ENCODE measurements around the gene MEG3.

Gene MEG3

DNA sequence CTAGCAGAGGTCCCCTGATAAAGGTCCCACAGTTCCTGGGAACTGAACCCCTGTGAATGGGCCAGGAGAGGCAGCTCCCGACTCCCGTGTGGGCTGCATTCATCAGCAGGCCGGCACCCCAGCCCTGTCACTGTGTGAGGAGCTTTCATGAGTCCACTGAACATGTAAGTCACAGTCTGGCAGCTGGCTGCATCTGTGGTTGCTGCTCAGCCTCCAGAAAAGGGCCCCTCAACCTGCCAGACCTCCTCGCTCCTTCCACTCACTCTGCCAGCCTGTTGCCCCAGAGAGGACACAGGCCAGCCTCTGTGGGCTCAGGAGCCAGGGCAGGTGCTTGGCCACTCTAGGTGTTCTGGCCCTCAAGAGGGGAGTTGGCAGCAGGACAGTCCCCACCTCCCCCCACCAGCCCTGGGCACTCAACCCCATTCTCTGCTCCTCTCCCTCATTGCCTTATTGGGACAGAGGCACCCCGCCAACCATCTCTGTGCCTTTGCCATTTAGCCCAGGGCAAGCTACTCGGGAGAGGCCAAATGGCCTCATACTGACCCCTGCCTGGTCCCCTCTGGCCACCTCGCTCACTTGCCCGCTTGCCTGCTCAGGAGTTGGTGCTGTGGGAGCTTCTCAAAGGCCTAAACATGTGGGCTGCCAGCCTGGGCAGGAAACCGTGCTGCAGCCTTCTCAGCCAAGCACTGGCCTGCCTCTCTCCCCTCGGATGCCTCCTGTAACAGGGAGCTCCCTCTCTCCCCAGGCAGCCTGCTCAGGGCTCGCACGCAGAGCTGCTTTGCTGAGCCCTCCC lies 75.7 kb downstream of the MEG3 start:
- Histone ChIP-seq H3K4me3 (ENCODE audit: low read length) (no peak overlapping the region), H3K9ac (ENCODE audit: low read length) (no peak overlapping the region), H3K36me3 (ENCODE audit: control insufficient read depth, insufficient read depth, low read length) (no peaks in the 10 kb centered on the region), H3K27ac (ENCODE audit: low read depth, low read length) (no peak overlapping the region), H3K4me1 (ENCODE audit: control insufficient read depth, insufficient read depth, low read length) (no peaks in the 10 kb centered on the region), H3K27me3 (ENCODE audit: control insufficient read depth, insufficient read depth, low read length) (no peaks in the 10 kb centered on the region)

DNA sequence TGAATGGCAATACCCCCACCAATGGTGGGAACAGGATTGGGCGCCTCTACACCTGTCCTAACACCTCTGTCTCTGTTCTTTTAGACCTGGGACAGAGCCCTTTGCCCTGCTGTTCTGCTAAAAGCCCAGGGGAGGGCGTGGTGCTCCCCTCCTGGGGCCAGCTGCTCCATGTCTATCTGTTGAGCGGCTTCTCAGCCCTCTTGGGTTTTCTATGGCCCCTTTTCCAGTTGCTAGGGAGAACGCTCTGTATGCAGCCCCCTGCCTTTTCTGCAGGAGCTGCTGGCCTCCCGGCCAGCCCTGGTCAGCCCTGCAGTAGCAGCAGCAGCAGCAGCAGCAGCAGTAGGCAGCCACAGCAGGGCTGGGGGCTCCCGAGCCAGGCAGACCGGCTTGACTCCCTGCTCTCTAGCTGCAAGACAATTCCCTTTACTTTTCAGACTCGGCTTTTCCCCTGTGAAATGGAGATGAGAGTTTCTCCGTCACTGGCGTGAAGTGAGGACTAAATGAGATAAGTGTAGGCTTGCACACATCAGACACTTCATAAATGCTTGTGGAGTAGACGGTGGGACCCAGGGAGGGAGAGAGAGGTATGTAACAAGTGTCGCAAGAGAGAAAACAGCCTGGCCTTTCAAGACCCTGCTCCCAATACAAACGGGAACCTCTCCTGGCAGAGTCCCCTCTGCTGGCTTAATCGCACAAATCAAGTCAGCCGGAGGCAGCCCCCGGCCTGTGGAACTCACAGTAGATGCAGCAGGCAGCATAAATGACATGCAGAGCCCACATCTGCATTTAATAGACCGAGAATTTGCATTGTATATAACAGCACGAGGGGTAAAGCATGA lies 76.6 kb downstream of the MEG3 start:
- Histone ChIP-seq H3K4me1 (ENCODE audit: control insufficient read depth, insufficient read depth, low read length) (no peaks in the 10 kb centered on the region), H3K27ac (ENCODE audit: low read depth, low read length) (no peak overlapping the region), H3K36me3 (ENCODE audit: control insufficient read depth, insufficient read depth, low read length) (no peaks in the 10 kb centered on the region), H3K4me3 (ENCODE audit: low read length) (no peak overlapping the region), H3K27me3 (ENCODE audit: control insufficient read depth, insufficient read depth, low read length) (peaks cover 4% of the 10 kb centered on the region), H3K9ac (ENCODE audit: low read length) (no peak overlapping the region)

GRCh38 chr14:100903134-100903468 lies 77.2 kb downstream of the MEG3 start:
- no peaks in the 10 kb centered on the region for H3K36me3 ChIP-seq (ENCODE audit: control insufficient read depth, insufficient read depth, low read length)
- H3K4me1 ChIP-seq (ENCODE audit: control insufficient read depth, insufficient read depth, low read length) = no peaks in the 10 kb centered on the region
- no peak overlapping the region for H3K9ac ChIP-seq (ENCODE audit: low read length)
- peaks cover 4% of the 10 kb centered on the region for H3K27me3 ChIP-seq (ENCODE audit: control insufficient read depth, insufficient read depth, low read length)
- H3K27ac ChIP-seq (ENCODE audit: low read depth, low read length) = no peak overlapping the region
- H3K4me3 ChIP-seq (ENCODE audit: low read length) = no peak overlapping the region

DNA sequence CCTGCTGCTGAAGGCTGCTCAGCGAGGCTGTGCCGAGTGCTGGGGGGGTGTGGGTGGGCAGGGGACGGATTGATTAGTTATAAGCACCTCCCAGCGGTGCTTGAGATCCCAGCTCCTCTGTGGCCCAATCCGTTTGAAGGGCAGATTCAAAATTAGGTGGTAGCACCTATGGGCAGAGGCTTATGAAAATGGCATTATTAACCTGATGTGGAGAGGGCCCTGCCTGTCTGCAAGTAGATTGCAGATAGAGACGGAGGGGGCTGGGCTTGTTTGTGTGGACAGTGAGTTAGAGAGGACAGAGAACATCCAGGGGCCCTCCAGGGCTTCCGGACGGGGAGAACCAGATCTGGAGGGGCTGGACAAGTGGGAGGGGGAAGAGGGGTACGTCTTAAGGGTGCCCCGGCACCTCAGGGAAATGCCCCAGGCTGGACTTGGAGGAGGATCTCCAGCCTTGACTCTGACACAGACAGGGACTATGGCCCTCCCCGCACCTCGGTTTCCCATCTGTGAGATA lies 77.8 kb downstream of the MEG3 start, which contains the start of gene RTL1:
Gene RTL1, minus strand, starts transcription at position 51 of the 514 bp plus-strand sequence. CDS start 18,934 bp downstream, outside the sequence.
- Histone ChIP-seq H3K4me1 (ENCODE audit: control insufficient read depth, insufficient read depth, low read length) (no peaks in the 10 kb centered on the region), H3K36me3 (ENCODE audit: control insufficient read depth, insufficient read depth, low read length) (no peaks in the 10 kb centered on the region), H3K9ac (ENCODE audit: low read length) (no peak within 1 kb of the TSS), H3K4me3 (ENCODE audit: low read length) (no peak within 1 kb of the TSS), H3K27me3 (ENCODE audit: control insufficient read depth, insufficient read depth, low read length) (peaks cover 4% of the 10 kb centered on the region), H3K27ac (ENCODE audit: low read depth, low read length) (no peak within 1 kb of the TSS)

- H3K9ac ChIP-seq (ENCODE audit: low read length) = no peak overlapping the region
- peaks cover 4% of the 10 kb centered on the region for H3K27me3 ChIP-seq (ENCODE audit: control insufficient read depth, insufficient read depth, low read length)
- H3K4me3 ChIP-seq (ENCODE audit: low read length) = no peak overlapping the region
- H3K4me1 ChIP-seq (ENCODE audit: control insufficient read depth, insufficient read depth, low read length) = no peaks in the 10 kb centered on the region
- H3K36me3 ChIP-seq (ENCODE audit: control insufficient read depth, insufficient read depth, low read length) = no peaks in the 10 kb centered on the region
- H3K27ac ChIP-seq (ENCODE audit: low read depth, low read length) = no peak overlapping the region
Measured at GRCh38 chr14:100904307-100905087, 78.6 kb downstream of the MEG3 start.

DNA sequence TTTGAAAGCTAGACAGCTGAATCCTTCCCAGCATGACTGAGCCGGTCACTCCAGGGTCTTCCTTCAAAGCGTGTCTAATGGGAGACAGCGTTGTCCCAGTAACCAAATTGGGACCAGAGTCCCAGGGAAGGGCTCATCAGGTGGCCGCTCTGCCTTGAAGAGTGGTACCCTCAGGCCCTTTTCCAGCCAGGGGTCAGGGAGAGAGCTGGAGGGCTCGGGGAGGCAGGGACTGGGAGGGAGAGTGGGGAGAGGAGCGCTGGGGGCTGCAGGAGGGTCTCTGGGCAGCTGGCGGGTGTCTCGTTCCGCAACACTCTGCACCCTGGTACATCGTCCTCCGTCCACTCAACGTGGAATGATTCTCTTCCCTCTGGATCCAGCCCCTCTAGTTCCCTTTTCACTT lies 79.2 kb downstream of the MEG3 start:
- Histone ChIP-seq H3K27me3 (ENCODE audit: control insufficient read depth, insufficient read depth, low read length) (peaks cover 4% of the 10 kb centered on the region), H3K4me1 (ENCODE audit: control insufficient read depth, insufficient read depth, low read length) (no peaks in the 10 kb centered on the region), H3K36me3 (ENCODE audit: control insufficient read depth, insufficient read depth, low read length) (no peaks in the 10 kb centered on the region), H3K4me3 (ENCODE audit: low read length) (no peak overlapping the region), H3K27ac (ENCODE audit: low read depth, low read length) (no peak overlapping the region), H3K9ac (ENCODE audit: low read length) (no peak overlapping the region)

DNA sequence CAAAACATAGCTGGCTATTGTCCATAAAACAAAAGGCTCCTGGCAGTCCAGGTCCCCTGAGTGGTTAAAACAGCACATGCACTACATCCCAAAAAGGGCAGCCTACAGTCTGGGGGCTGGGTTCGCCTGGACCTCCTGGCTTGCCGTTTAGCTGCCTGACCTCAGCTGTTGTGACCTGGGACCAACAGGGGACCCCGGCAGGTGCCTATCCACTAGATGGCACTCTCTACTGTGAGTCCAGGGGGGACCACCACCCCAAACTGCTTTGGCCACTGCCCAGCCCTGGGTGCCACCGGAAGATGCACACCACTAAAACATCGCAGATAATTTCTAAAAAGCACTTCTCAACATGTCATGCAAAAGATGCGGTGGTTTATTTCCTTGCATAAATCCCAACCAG lies 80.5 kb downstream of the MEG3 start:
- H3K9ac ChIP-seq (ENCODE audit: low read length) = no peak overlapping the region

GRCh38 chr14:100907240-100907639 lies 81.3 kb downstream of the MEG3 start:
- H3K4me3 ChIP-seq (ENCODE audit: low read length) = no peak overlapping the region
- no peak overlapping the region for H3K27ac ChIP-seq (ENCODE audit: low read depth, low read length)
- H3K4me1 ChIP-seq (ENCODE audit: control insufficient read depth, insufficient read depth, low read length) = no peaks in the 10 kb centered on the region
- peaks cover 4% of the 10 kb centered on the region for H3K27me3 ChIP-seq (ENCODE audit: control insufficient read depth, insufficient read depth, low read length)
- no peak overlapping the region for H3K9ac ChIP-seq (ENCODE audit: low read length)
- H3K36me3 ChIP-seq (ENCODE audit: control insufficient read depth, insufficient read depth, low read length) = no peaks in the 10 kb centered on the region

More for the DNA sequence above, 80.5 kb downstream of the MEG3 start:
- H3K27me3 ChIP-seq (ENCODE audit: control insufficient read depth, insufficient read depth, low read length) = peaks cover 4% of the 10 kb centered on the region
- no peaks in the 10 kb centered on the region for H3K4me1 ChIP-seq (ENCODE audit: control insufficient read depth, insufficient read depth, low read length)
- no peak overlapping the region for H3K27ac ChIP-seq (ENCODE audit: low read depth, low read length)
- no peak overlapping the region for H3K4me3 ChIP-seq (ENCODE audit: low read length)
- no peaks in the 10 kb centered on the region for H3K36me3 ChIP-seq (ENCODE audit: control insufficient read depth, insufficient read depth, low read length)

GRCh38 chr14:100909439-100909838 lies 83.5 kb downstream of the MEG3 start:
- Histone ChIP-seq H3K27me3 (ENCODE audit: control insufficient read depth, insufficient read depth, low read length) (peaks cover 4% of the 10 kb centered on the region), H3K36me3 (ENCODE audit: control insufficient read depth, insufficient read depth, low read length) (no peaks in the 10 kb centered on the region), H3K27ac (ENCODE audit: low read depth, low read length) (no peak overlapping the region), H3K4me1 (ENCODE audit: control insufficient read depth, insufficient read depth, low read length) (no peaks in the 10 kb centered on the region), H3K4me3 (ENCODE audit: low read length) (no peak overlapping the region), H3K9ac (ENCODE audit: low read length) (no peak overlapping the region)
